ENCODE data around the gene PDE4D.

Gene PDE4D

DNA sequence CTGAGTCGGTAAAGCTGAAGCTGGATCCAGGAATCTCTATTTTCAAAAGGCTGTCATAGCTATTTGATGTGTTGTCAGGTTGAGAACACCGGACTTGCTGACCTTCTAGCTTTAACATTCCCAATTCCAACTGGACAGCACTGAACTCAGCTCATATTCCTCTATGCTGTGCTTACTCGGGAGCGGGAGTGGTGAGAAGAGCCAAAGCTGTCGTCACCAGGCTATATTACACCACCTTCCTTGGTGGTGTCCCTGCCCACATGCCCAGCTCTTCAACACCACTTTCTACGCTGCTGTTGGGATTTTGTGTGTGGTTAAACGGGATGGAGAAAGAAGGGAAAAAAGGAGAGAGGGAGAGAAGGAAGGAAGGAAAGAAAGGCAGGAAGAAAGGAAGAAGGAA, 657.1 kb downstream of the PDE4D start:
- DNase-seq, result no peak

DNA sequence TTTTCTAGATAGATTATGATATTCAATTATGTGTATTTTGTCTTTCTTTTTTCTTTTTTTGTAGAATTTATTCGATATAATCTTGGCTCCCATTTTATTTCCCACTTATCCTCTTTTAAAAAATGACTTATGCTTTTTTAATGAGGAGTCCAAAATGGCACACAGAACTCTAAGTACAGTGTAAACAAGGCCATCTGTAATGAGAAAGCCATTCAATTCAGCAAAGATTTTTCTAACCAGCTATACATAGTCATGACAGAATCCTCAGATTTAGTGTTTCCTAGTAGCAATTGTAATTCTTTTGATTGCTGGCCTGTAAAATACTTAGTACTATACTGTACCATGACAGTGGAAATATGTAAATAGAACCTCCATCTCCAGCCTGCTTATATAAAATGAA, 659.3 kb downstream of the PDE4D start:
- no peak for DNase-seq

DNA sequence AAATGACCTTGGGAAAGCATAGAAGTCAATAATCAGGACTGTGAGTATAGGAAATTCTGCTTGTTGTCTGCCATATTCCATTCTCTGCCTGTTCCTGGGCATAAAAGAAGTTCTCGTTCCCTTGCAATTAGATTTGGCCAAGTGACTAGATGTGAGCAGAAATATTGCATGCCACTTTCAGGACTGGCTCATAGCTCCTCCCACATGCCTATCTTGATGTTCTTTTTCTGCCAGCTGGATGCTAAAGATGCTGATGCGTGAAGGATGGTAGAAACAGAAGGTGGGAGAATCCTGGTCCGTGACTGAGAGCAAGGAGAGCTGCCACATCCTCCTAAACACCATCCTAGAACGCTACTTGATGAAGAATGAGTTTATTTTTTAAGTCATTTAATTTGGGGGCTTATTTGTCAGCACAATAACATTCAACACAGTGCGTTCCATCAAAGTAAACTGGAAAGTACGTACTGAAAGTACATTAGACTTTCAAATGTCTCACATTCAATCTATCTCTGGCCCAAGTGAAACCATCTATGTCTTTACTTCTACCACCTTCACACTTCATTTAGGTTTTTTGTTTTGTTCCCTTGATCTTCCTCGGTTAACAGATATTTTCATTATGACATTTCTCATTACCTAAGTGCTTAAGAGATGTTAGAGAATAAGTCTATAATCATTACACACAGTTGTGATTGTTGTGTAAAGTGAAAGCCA, 662.1 kb downstream of the PDE4D start:
- DNase-seq, result no peak

DNA sequence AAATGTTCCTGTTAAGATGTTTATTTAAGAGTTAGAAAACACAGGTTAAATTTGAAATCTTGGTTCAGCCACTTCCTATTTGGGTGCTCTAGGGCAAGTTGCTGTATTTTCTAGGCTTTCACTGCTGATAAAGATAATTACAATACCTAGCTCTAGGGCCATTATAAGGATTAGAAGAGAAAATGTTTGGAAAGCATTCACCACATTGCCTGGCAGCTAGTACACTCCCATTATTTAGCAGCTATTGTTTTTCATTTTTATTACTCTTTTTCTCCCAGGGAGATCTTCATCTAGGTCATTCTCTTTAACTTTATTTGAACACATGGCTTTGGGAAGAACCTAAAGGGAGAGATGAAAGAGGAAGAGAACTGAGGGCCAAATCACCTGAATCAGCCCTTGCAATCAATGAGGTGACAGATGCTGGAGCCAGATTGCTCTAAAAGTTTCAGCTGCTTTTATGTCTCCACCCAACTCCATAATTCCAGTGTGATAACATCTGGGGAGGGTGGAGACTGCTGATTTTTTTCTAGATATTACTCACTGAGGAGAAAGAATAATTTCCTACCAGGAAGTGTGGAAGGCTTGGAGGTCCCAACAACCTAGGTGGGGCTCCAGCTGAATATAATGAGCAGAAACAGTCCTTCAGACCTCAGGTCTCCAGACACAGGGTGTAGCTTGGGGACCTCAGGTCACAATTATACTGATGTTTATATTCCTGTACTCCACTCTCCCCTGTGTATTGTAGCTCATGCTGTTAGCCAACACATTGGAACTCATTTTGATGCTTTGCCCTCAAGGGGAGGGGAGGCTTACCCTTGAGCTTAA, 670.6 kb downstream of the PDE4D start:
- no peak for DNase-seq

DNA sequence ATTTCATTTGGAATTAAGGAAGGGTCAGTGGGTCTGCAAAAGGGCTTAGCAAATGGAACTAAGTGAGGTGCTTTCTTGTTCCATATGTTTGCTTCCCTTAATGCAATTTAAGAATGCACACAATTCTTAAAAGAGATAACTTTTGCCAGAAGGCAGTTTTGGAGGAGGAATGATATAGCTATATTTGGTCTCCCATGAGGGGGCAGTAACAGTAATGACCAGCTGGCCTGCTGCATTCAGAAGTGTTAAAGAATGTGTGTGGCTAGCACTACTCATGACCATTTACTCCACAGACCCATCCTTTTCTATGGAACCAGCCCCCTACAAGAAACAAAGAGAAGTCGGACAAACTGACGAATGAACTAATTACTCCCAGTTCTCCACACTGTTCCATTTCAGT, 671.8 kb downstream of the PDE4D start:
- DNase-seq, result no peak

DNA sequence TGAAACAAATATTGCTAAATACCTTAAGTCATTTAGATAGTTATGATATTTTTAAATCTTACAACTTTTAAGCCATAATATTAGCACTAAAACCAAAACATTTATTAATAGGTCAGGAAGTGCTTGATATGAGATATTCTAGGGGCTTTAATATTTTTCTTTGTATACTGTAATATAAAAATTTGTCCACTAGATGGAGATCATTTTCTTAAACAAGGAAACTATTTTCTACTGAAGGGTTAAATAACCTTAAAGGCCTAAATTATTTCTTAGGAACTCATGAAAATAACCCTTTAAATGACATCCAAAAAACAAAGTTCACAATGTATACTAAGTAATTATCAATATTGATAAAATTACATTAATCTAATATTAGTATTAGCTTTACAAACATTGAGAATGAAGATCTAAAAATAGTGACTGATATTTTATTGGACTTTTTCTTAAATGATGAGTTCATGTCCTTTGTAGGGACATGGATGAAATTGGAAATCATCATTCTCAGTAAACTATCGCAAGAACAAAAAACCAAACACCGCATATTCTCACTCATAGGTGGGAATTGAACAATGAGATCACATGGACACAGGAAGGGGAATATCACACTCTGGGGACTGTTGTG, 675.0 kb downstream of the PDE4D start:
- DNase-seq, result no peak

DNA sequence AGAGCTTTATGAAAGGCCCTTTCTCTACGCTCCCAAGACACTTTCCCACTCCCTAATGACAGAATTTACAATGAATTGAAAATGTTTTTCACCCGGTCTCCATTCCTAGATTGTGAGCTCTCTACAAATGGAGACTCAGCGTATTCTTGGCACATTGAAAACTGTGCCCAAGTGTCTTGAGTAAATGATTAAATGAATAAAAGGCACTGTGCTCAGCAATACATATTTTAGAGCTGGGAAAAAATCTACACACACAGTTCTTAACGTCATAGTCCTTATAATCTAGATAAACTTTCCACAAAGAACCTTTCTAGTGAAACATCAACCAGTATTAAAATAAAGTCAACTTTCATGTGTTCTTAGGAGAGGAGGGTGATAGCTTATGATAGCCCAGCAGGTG, 676.7 kb downstream of the PDE4D start:
- no peak for DNase-seq

DNA sequence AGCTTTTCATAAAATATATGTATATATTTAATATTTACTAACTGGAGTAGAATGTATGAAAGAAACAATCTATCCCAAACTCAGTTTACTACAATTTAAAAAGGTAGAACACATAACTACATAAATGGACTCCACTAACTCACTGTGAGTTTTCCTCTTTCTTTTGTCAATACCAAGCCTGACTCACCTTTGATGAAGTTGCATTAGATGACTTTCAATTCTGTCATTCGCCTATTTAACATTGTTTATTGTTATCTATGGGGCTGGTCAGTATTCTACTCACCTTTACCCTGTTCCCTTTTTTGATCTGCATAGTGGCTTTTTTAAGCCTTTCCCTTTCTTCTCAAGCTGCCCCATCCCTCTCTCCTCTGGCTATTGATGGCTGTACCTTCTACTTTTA, 680.9 kb downstream of the PDE4D start:
- DNase-seq, result no peak

DNA sequence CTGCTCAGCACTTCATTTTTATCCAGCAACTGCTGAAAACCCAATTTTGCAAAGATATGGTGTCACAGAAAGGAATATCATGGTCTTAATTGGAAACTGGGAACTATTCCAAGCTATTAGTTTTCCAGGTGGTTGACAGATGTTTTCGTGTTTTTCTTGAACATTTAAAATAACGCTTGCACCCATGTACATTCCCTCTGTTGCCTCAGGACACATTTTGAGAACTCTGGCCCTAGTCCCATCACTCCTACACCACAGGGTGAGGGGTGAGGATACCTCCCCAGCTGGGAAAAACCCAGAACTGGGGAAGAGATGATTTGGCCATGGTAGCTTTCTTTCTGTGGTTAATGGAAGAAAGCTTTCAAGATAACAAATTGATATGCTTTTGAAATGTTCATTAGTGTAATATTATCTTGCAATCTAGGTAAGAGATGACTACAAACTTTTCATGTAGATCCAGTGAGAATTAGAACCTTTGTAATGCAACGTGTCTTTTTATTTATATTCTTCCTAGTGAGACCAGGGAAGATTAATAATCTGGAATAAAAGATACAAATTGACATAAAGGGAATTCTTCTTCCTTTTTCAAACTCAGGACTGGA, 683.7 kb downstream of the PDE4D start:
- DNase-seq, result no peak

DNA sequence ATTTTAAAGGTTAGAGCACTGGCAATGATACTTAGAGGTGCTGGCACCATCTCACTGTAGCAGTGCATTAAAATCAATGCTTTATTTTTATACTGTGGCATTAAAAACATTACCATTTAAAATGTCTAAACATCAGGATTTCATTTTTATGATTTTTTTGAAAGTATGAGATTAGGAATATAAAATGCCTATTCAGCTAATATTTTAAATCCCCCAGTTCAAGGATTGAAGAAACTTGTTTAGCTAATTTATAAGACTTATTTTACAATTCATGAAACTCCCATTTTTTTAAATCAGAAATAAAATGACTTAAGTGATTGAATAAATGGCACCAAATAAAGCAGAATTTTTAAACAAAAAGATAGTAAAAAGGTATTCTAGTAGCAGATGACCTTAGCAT, 685.1 kb downstream of the PDE4D start:
- DNase-seq, result no peak

DNA sequence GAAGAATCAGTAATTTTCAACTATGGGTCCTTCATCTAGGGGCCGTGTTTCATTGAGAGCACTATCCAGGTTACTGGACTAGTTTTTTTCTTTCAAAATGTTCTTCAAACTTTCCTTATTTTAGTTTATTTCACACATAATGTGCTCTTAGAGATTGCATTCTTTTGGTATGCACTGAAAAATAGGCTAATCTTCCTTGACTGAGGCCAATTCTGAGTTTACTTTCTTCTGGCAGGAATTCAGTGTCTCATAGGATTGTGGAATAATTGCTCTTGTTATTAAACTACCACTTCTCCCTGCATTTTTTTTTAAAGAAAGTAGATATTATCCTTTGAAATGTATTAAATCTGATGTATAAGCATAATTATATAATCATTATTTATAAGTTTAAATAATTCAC, 686.1 kb downstream of the PDE4D start:
- DNase-seq, result no peak

DNA sequence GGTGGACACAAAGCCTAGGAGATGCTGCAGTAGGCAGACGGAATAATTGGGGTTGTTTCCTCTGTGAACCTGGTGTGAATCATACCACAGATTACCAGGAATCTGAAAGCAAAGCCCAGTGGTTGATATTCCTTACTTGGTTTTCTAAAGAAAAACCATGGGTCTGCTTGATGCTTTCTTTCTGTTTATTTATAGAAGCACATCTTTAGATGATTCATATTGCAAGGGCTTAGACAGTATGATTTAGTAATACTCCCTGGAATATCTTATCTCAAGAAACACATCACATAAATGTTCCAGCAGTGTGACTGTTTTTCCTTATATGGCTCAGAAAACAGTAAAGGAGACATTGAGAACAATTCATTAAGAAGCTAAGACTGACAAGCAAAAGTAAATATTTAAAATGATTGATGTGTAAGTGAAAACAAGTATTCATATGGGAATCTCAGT, 687.4 kb downstream of the PDE4D start:
- no peak for DNase-seq

DNA sequence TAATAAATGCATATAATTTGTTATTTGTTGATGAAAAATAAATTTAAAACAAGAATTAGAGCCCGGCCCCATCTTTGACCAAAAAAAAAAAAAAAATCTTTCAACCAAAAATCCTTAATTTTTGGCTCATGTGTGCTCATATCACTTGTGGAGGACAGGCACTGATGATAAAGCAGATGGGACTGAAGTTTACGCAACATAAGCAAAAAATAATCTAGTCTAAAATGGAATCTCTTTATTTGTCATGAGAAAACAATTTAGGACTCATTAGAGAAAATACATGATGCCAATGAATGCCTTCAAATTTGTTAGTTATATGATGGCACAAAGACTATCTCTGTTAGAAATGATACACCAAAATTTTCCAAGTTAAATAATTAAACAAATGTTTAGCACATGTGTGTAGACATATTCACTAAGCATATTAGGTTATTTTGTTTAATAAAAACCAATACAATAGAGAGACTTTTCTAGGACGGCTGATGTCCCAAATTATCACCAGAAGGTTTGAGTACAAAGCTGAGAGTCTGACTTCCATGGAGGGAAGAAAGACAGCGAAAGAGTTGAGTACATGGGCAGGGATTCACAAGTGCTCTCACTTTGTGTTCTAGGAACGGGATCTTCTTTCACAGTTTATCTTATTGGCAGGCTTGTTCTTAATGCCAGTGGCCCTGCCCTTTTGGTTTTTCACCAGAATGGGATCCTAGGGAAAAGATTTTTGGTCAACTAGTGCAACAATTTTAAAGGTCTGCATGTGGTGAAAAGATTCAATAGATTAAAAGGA, 689.2 kb downstream of the PDE4D start:
- no peak for DNase-seq

DNA sequence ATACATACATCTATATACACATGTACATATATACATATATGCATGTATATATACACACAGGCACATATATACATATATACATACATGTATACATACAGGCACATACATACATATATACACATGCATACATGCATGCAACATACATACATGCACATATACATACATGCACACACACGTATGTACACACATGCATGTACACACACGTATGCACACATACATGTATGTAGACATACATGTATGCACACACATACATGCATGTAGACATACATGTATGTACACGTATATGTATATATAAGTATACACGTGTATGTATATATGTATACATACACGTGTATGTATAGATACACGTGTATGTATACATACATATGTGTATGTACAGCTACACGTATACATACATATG, 693.7 kb downstream of the PDE4D start:
- no peak for DNase-seq

DNA sequence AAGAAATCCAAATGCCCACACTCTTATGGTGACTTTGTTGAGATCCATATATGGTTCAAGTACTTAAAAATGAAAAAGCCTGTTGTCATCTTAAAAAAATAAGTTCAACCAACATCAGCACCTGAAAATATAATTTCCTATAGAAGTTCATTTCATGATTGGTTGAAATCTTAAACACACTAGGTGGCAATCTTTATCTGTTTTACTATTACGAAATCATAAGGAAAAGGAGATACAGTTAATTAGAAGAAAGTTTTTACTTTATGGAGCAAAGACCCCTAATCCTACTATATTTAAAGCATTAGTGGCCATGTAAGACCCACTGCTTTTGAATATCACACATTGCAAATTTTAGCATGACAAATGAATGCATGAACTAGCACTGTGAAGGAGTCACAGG, 694.7 kb downstream of the PDE4D start:
- no peak for DNase-seq

DNA sequence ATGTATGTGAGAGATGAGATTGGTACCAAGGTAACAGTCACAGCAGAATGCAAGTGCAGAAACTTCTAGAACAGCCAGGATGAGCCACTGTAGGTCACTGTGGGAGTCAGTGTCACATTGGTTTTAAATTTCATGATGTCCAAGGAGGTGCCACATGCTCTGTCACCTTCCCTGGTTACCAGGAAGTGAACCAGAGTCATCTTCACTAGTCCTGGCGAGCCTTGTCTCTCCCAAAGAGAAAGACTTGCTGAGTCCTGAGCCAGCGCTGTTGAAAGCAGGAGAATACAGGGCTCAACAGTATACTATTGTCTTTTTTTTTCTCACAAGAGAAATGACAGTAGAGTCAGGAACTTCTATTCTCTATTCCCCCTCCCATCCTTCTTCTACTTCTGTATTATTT, 695.2 kb downstream of the PDE4D start:
- no peak for DNase-seq

DNA sequence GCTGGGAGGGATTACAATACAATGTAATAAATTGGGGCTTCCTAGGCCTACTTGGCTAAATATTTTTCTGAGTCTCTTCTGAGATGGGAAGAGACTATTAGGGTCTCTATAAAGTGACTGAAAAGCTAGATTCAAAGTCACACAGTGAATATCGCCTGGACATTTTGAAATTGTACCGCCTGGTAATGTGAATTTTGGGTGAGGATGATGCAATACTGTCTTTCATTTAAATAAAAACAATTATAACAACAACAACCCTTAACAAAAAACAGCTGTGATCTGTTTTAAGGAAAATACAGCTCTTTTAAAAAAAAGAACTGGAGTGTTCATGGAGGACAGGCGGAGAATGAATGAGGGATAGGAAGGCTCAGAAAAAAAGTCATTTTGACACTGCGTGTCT, 695.6 kb downstream of the PDE4D start:
- DNase-seq, result no peak

DNA sequence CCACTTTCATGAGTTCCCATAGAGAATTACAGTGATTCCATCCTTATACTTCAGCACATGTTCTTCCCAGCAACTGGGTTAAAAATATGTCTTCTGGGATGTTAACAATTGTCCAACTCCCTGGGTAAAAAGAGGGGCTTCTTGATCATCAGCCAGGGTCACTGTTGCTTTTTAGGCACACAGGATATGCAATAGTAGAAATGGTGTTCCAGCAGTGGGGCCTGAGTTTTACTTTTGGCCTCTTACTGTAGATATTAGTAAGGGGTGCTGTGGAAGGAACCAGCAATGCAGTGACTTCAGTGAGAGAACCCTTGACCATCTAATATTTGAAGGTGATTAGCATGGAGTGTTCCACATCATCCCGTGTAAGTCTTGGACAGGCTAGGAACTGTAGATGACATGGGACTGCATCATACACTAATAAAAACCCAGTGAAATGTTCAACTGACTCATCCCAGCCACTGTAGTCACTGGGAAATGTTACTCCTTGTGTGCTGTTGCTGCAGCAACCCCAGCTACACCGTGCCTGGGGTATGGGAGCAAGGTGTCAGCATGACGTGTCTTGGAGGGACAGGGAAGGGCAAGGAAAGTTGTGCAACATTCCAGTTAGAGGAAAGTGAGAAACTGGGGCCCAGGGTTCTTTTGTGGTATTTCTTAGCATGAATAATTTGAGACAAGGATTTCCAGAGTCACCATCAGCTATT, 699.8 kb downstream of the PDE4D start:
- DNase-seq, result no peak

DNA sequence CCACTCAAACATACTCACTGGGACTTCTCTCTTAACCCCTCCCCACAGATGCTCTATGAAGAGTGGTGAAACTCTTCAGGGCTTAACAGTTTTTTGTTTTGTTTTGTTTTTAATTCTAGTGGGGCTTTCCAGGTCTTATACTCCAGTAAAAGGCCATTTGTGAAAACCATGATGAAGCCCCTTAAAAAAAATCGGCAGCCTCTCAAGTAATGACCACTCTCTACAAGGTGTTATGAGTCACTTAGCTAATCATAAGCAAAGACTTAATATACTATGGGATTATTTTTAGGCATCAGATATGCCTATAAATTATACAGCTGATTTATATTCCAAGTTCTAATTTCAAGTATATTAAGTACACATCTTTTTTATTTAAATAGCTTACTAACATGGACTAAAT, 702.8 kb downstream of the PDE4D start:
- DNase-seq, result no peak

DNA sequence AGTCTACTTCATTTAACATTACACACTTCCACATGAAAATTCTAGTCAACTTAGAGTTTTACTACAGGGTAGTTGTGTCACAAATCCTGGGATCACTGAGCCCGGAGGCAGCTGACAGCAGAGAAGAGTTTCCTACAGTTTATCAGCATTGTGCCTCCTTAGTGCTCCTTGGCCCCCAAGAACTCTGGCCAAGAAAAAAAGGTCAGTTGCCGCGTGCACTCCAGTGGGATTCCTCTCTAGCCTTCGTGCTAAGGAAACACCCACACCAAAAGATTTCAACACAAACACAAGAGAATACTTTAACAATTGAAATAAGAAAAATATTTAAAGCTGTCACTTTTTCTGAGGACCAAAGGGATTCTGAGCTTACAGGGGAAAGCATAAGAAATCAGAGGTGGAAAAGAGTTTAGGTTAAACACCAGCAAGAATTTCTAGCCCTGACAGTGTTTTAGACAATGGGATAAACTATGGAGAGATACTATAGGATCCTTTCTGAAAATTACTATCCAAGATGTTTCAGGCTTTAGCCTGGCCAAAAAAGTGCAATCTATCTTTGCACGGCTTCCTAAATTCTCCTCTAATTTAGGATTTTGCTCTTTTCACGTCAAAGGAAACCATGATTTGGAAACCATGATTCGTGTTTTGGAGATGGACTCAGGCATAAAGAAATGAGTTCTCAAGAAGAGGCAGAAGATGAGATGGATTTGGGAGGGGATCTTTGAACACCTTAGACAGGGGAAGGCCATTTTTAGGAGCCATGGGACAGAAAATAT, 703.9 kb downstream of the PDE4D start:
- DNase-seq, result no peak
